K562 (cell line): Measurements from ENCODE around the gene NEK1. TPM values are rescaled to one million over a fixed set of nuclear protein-coding genes. Genes with fewer than 3 reads are reported as not detected.

Source experiments
- FOXA1 ChIP-seq: fragments of 450-650 bp; IDR thresholded peaks from 2 replicates; pipeline ENCODE4 v1.6.1; 2016; ENCODE audit warnings: mild to moderate bottlenecking, borderline replicate concordance
- HCFC1 ChIP-seq: IDR thresholded peaks from 2 replicates; pipeline ENCODE4 v1.6.1; 2012; ENCODE audit warnings: low read depth, low read length, improper control_type of control experiment
- HDAC3 ChIP-seq: fragments of 450-650 bp; IDR thresholded peaks from 2 replicates; pipeline ENCODE4 v1.6.1; 2018; ENCODE audit warnings: borderline replicate concordance, mild to moderate bottlenecking, moderate library complexity; ENCODE audit not compliant: partially characterized antibody
- ID3 ChIP-seq, 2 experiments: fragments of 250-450 bp in 1 of 2; fragments of 450-650 bp in 1 of 2; sonication (Bioruptor Pico) in 1 of 2; IDR thresholded peaks; 2 replicates each; pipeline versions ENCODE4 v1.6.1 to v1.8.0; 2016 to 2021; ENCODE audit warnings: mild to moderate bottlenecking in 2 of 2, moderate library complexity in 2 of 2, missing compliant biosample characterization in 1 of 2, missing genetic modification characterization in 1 of 2
- KLF6 ChIP-seq: fragments of 250-450 bp; sonication (Bioruptor Pico); IDR thresholded peaks from 2 replicates; pipeline ENCODE4 v1.4.0; 2020; ENCODE audit warnings: mild to moderate bottlenecking, moderate library complexity, borderline replicate concordance
- MCM7 ChIP-seq, 2 experiments: fragments of 450-650 bp; IDR thresholded peaks; 2 replicates each; pipeline ENCODE4 v1.6.1; 2016 to 2018
- NFIC ChIP-seq: fragments of 450-650 bp; IDR thresholded peaks from 2 replicates; pipeline ENCODE4 v1.6.1; 2017; ENCODE audit warnings: mild to moderate bottlenecking, inconsistent platforms
- PPARD ChIP-seq: fragments of 250-450 bp; sonication (Bioruptor Pico); IDR thresholded peaks from 2 replicates; pipeline ENCODE4 v1.8.0; 2022; ENCODE audit warnings: inconsistent platforms, mild to moderate bottlenecking, moderate library complexity
- ZNF140 ChIP-seq: fragments of 250-450 bp; sonication (Bioruptor Pico); IDR thresholded peaks from 2 replicates; pipeline ENCODE4 v1.8.0; 2021; ENCODE audit warnings: moderate library complexity, mild to moderate bottlenecking, inconsistent platforms
- ZNF165 ChIP-seq: fragments of 250-450 bp; sonication (Bioruptor Pico); IDR thresholded peaks from 2 replicates; pipeline ENCODE4 v1.4.0; 2020; ENCODE audit warnings: borderline replicate concordance
- ZNF316 ChIP-seq: fragments of 450-650 bp; IDR thresholded peaks from 2 replicates; pipeline ENCODE4 v1.6.1; 2016
- ZNF511 ChIP-seq: sonication (generic); formaldehyde crosslinking; IDR thresholded peaks from 2 replicates; pipeline ENCODE4 v1.8.0; 2022; ENCODE audit warnings: mild to moderate bottlenecking, missing genetic modification reagents
- ZNF589 ChIP-seq: fragments of 200-800 bp; sonication (Bioruptor generic); IDR thresholded peaks from 2 replicates; pipeline ENCODE4 v1.6.1; 2016; ENCODE audit warnings: low read depth, missing genetic modification characterization, missing compliant biosample characterization
- ZNF707 ChIP-seq: fragments of 250-450 bp; sonication (Bioruptor Pico); conservative IDR thresholded peaks from 2 replicates; pipeline ENCODE4 v1.8.0; 2022; ENCODE audit warnings: inconsistent platforms, mild to moderate bottlenecking, moderate library complexity
- ZNF717 ChIP-seq: fragments of 250-450 bp; sonication (Bioruptor Pico); IDR thresholded peaks from 2 replicates; pipeline ENCODE4 v1.5.0; 2021
- ZNF77 ChIP-seq: fragments of 250-450 bp; sonication (Bioruptor Pico); IDR thresholded peaks from 2 replicates; pipeline ENCODE4 v1.5.0; 2020
- ZSCAN32 ChIP-seq: fragments of 450-650 bp; formaldehyde crosslinking; IDR thresholded peaks from 2 replicates; pipeline ENCODE4 v1.4.0; 2020; ENCODE audit warnings: mild to moderate bottlenecking, moderate library complexity
- polyA plus RNA-seq, 8 experiments: library from polyadenylated mRNA; depleted of rRNA in 4 of 8; stranded (reverse) in 5 of 8; unstranded in 3 of 8; fragments of >200 nt; fragmentation: Nextera tagmentation in 2 of 8; fragmentation: Illumina TruSeq in 1 of 8; extraction: Ambion mirVana in 2 of 8; extraction: Trizol in 1 of 8; gene quantifications; 2 replicates each; pipeline versions ENCODE4 v1.2.1 to v1.2.3, GENCODE V29; 2011 to 2014; ENCODE audit warnings: inconsistent platforms in 1 of 8, missing spikeins in 1 of 8
- total RNA-seq, 7 experiments: library from RNA; depleted of rRNA in 6 of 7; stranded (reverse); fragments of >200 nt in 6 of 7; fragmentation: Illumina TruSeq in 2 of 7; extraction: Trizol in 2 of 7; gene quantifications; 2 replicates each; pipeline versions ENCODE4 v1.2.1 to v1.2.3, GENCODE V29; 2011 to 2021; ENCODE audit warnings: low replicate concordance in 1 of 7
- TF ChIP-seq, protein P1 (sequence below): sonication (generic); formaldehyde crosslinking; IDR thresholded peaks from 2 replicates; pipeline ENCODE4 v1.4.0; 2020; ENCODE audit warnings: mild to moderate bottlenecking, missing genetic modification reagents
- TF ChIP-seq, protein P2 (sequence below): fragments of 250-450 bp; sonication (Bioruptor Pico); IDR thresholded peaks from 2 replicates; pipeline ENCODE4 v1.6.1; 2021; ENCODE audit warnings: mild to moderate bottlenecking
- TF ChIP-seq, protein P3 (sequence below): fragments of 450-650 bp; formaldehyde crosslinking; IDR thresholded peaks from 2 replicates; pipeline ENCODE4 v1.4.0; 2020; ENCODE audit warnings: mild to moderate bottlenecking, moderate library complexity

The NEK1 gene
- total and polyA plus RNA-seq, 9 of the 15 experiments (the other 6 are each of a cell fraction or from before 2014, with no cell fraction given), result 6.2 to 15.7 (median 10.3) TPM

GRCh38 chr4:169611991-169612870 is at the start of gene NEK1 (continued):
- TF ChIP-seq ZNF511 (CRISPR knock-in tag) (peak; percentile 82), NFIC (peak; percentile 26; the same call in 1 of the 2 replicates), ZNF140 (CRISPR knock-in tag) (no peak), ZNF165 (CRISPR knock-in tag) (no peak), FOXA1 (no peak), KLF6 (CRISPR knock-in tag) (0 out of 2 replicates have a peak, but pooled peaks have one; percentile 29), ZSCAN32 (CRISPR knock-in tag) (no peak), PPARD (CRISPR knock-in tag) (no peak), ZNF316 (no peak), MCM7 (IDR thresholded peaks at IDR 0.05) (no peak), HCFC1 (peak; percentile 67), ZNF589 (CRISPR knock-in tag) (no peak), HDAC3 (no peak), ID3 (CRISPR knock-in tag; IDR thresholded peaks at IDR 0.05) (no peak), ID3 (tag; IDR thresholded peaks at IDR 0.05) (no peak), ZNF707 (CRISPR knock-in tag) (no peak), ZNF717 (no peak), ZNF77 (CRISPR knock-in tag) (no peak)
- TF ChIP-seq, protein P1, sequence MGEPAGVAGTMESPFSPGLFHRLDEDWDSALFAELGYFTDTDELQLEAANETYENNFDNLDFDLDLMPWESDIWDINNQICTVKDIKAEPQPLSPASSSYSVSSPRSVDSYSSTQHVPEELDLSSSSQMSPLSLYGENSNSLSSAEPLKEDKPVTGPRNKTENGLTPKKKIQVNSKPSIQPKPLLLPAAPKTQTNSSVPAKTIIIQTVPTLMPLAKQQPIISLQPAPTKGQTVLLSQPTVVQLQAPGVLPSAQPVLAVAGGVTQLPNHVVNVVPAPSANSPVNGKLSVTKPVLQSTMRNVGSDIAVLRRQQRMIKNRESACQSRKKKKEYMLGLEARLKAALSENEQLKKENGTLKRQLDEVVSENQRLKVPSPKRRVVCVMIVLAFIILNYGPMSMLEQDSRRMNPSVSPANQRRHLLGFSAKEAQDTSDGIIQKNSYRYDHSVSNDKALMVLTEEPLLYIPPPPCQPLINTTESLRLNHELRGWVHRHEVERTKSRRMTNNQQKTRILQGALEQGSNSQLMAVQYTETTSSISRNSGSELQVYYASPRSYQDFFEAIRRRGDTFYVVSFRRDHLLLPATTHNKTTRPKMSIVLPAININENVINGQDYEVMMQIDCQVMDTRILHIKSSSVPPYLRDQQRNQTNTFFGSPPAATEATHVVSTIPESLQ (CRISPR knock-in tag), result no peak
- TF ChIP-seq, protein P2, sequence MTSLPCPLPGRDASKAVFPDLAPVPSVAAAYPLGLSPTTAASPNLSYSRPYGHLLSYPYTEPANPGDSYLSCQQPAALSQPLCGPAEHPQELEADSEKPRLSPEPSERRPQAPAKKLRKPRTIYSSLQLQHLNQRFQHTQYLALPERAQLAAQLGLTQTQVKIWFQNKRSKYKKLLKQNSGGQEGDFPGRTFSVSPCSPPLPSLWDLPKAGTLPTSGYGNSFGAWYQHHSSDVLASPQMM, result no peak
- TF ChIP-seq, protein P3, sequence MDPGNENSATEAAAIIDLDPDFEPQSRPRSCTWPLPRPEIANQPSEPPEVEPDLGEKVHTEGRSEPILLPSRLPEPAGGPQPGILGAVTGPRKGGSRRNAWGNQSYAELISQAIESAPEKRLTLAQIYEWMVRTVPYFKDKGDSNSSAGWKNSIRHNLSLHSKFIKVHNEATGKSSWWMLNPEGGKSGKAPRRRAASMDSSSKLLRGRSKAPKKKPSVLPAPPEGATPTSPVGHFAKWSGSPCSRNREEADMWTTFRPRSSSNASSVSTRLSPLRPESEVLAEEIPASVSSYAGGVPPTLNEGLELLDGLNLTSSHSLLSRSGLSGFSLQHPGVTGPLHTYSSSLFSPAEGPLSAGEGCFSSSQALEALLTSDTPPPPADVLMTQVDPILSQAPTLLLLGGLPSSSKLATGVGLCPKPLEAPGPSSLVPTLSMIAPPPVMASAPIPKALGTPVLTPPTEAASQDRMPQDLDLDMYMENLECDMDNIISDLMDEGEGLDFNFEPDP (CRISPR knock-in tag), result no peak
